ENCODE measurements around the gene CD74.

GRCh38 chr5:150440948-150441812 lies 28.5 kb upstream of the CD74 start:
- TF ChIP-seq CTCF (IDR thresholded peaks at IDR 0.05) (no peak), POLR2A (IDR thresholded peaks at IDR 0.05) (no peak)

Data from breast epithelium (tissue), 3 donors.